22Rv1 (cell line): Measurements from ENCODE around the gene CLEC7A.

Experiments used
- CTCF ChIP-seq: fragments of 450-650 bp; IDR thresholded peaks from 2 replicates; pipeline ENCODE4 v1.5.1; 2017; ENCODE audit warnings: mild to moderate bottlenecking
- ZFX ChIP-seq: fragments of 450-650 bp; IDR thresholded peaks from 2 replicates; pipeline ENCODE4 v1.6.1; 2017; ENCODE audit warnings: antibody characterized with exemption, borderline replicate concordance

GRCh38 chr12:10178821-10179220 is 48.8 kb upstream of the CLEC7A start, which contains the start of gene TMEM52B:
- no peak for TF ChIP-seq CTCF
- no peak for TF ChIP-seq ZFX
